Right kidney (tissue), 1 donor: ENCODE measurements around the gene RPS3.

Source experiments
- DNase-seq: peaks from one replicate; pipeline ENCODE4 v3.0.0-alpha.2; 2016

The RPS3 gene

DNA sequence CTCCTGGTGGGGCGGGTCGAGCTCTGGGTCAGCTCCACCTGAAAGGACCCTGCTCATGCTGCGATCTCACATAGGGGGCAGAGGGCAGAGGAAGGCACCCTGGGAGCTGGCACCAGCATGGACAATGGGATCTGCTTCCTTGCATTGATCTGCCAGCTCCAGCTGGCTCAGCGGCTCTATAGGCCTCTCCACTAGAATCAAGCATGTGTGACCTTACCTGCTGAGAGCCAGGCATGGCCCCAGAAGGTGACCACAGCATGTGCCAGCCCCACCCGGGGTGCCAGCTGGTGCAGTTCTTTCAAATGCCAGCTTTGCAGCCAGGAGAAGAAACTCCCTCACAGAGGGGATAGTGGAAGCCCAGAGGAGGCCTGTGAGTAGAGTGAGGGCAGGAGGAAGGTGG lies 55.7 kb downstream of the RPS3 start:
- no peak for DNase-seq
